HEK293T (cell line): ENCODE measurements around the gene TMEM221.

Source experiments
- CTCF ChIA-PET: fragments of 350-600 bp; formaldehyde crosslinking; extraction: SDS; loops from one replicate; lab custom pipeline; 2021; ENCODE audit warnings: antibody characterized with exemption, inconsistent platforms; lab: Yijun Ruan, JAX
- POLR2A ChIA-PET: fragments of 350-600 bp; formaldehyde crosslinking; extraction: SDS; loops from one replicate; lab custom pipeline; 2020; ENCODE audit warnings: antibody characterized with exemption, inconsistent platforms; lab: Yijun Ruan, JAX
- DNase-seq: peaks from one replicate; pipeline ENCODE4 v3.0.0; 2012; ENCODE audit warnings: mixed read lengths; ENCODE audit errors: extremely low spot score
- ARNT ChIP-seq: fragments of 450-650 bp; IDR thresholded peaks from 2 replicates; pipeline ENCODE4 v1.6.1; 2017; ENCODE audit warnings: mild to moderate bottlenecking
- BHLHE40 ChIP-seq: fragments of 450-650 bp; IDR thresholded peaks from 2 replicates; pipeline ENCODE4 v1.6.1; 2016; ENCODE audit warnings: mild to moderate bottlenecking, moderate library complexity, borderline replicate concordance
- CTBP1 ChIP-seq: fragments of 450-650 bp; IDR thresholded peaks from 2 replicates; pipeline ENCODE4 v1.6.1; 2016; ENCODE audit warnings: borderline replicate concordance
- ELF4 ChIP-seq: fragments of 450-650 bp; IDR thresholded peaks from 2 replicates; pipeline ENCODE4 v1.6.1; 2017; ENCODE audit warnings: antibody characterized with exemption
- FOXA1 ChIP-seq: fragments of 450-650 bp; IDR thresholded peaks from 2 replicates; pipeline ENCODE4 v1.6.1; 2016; ENCODE audit warnings: mild to moderate bottlenecking
- FOXK2 ChIP-seq: fragments of 450-650 bp; IDR thresholded peaks from 2 replicates; pipeline ENCODE4 v1.6.1; 2016; ENCODE audit warnings: mild to moderate bottlenecking
- FOXM1 ChIP-seq: fragments of 450-650 bp; IDR thresholded peaks from 2 replicates; pipeline ENCODE4 v1.6.1; 2017; ENCODE audit warnings: mild to moderate bottlenecking, borderline replicate concordance
- HDGF ChIP-seq: fragments of 450-650 bp; IDR thresholded peaks from 2 replicates; pipeline ENCODE4 v1.6.1; 2017; ENCODE audit warnings: antibody characterized with exemption, borderline replicate concordance
- L3MBTL2 ChIP-seq: fragments of 450-650 bp; conservative IDR thresholded peaks from 2 replicates; pipeline ENCODE4 v1.6.1; 2016; ENCODE audit warnings: mild to moderate bottlenecking
- LEF1 ChIP-seq: fragments of 450-650 bp; IDR thresholded peaks from 2 replicates; pipeline ENCODE4 v1.6.1; 2017; ENCODE audit warnings: mild to moderate bottlenecking, borderline replicate concordance
- NFRKB ChIP-seq: fragments of 450-650 bp; IDR thresholded peaks from 2 replicates; pipeline ENCODE4 v1.6.1; 2016; ENCODE audit warnings: mild to moderate bottlenecking, moderate library complexity
- PKNOX1 ChIP-seq: fragments of 450-650 bp; IDR thresholded peaks from 2 replicates; pipeline ENCODE4 v1.6.1; 2016
- SP1 ChIP-seq: fragments of 450-650 bp; IDR thresholded peaks from 2 replicates; pipeline ENCODE4 v1.6.1; 2017
- SUZ12 ChIP-seq: fragments of 450-650 bp; IDR thresholded peaks from 2 replicates; pipeline ENCODE4 v1.6.1; 2016; ENCODE audit warnings: mild to moderate bottlenecking
- TARDBP ChIP-seq: fragments of 450-650 bp; IDR thresholded peaks from 2 replicates; pipeline ENCODE4 v1.6.1; 2016
- ZNF384 ChIP-seq: fragments of 450-650 bp; IDR thresholded peaks from 2 replicates; pipeline ENCODE4 v1.6.1; 2016

TMEM221 gene

GRCh38 chr19:17406046-17406886, 42.2 kb downstream of the TMEM221 start:
- DNase-seq, result no peak
- TF ChIP-seq TARDBP (no peak), FOXK2 (no peak), CTBP1 (no peak), L3MBTL2 (no peak), FOXM1 (no peak), NFRKB (no peak), HDGF (no peak), LEF1 (no peak), SP1 (no peak), ZNF384 (no peak), FOXA1 (no peak), ARNT (no peak), BHLHE40 (no peak), ELF4 (no peak), SUZ12 (no peak), PKNOX1 (no peak)
- CTCF ChIA-PET, result interaction anchor here (0.9 kb wide), 1 partner anchor 13 kb away, joined by 4 read pairs; the partner anchor contains the start of gene MVB12A
- POLR2A ChIA-PET, result interaction anchor here (3.2 kb wide), 1 partner anchor 13 kb away, joined by 25 read pairs; the partner anchor contains the start of gene MVB12A

DNA sequence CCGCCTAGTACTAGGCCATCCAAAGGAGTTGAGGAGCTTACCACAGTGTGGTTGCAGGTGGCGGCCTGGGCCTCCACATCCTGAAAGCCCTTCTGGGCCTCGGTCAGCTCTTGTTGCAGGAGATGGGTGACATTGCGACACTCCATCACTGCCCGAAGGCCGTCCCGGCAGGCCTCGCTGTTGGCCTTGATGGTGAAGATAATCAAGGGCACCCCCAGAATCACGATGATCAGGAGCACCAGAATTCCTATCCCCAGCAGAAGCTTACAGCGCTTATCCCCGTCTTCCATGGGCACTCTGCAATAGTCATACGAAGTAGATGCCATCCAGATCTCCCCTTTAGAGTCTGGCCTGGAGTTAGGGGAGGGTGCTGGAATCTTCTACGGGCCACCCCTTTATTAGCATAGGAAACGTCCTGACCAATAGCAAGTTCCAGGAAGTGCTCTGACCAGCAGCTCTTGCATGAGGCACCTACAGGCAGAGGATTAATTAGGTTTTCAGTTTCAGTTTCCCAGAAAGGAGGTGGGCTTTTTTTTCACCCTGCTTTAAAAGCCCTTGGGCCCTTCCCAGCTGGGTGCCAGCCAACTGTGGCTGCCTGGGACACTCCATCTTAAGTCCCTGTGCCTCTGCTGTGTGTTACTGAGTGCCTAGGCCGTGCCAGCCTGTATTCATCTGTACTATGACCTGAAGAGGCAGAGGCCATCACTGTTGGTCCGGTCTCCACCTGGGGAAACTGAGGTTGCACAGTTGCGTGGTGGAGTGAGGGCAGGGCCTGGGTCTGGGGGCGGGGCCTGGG, 43.0 kb downstream of the TMEM221 start, which contains the start of gene BST2:
TSS of gene BST2 (minus strand) at position 381 of the 796 bp plus-strand sequence. CDS start at position 326, 55 bp downstream.
- POLR2A ChIA-PET, result interaction anchor here (0.6 to 3.2 kb wide), 2 partner anchors 14 to 21 kb away, joined by 3 to 25 read pairs; partner anchors contain the start of gene MVB12A
- CTCF ChIA-PET, result interaction anchor here (0.9 kb wide), 2 partner anchors 14 to 60 kb away, joined by 4 read pairs; partner anchors contain the start of gene MVB12A
- peak; percentile 6 for DNase-seq
- TF ChIP-seq L3MBTL2, result no peak
- no peak for TF ChIP-seq FOXK2
- no peak for TF ChIP-seq SP1
- TF ChIP-seq LEF1, result no peak
- TF ChIP-seq CTBP1, result no peak
- no peak for TF ChIP-seq ARNT
- TF ChIP-seq NFRKB, result no peak

- CTCF ChIA-PET, result interaction anchor here (0.9 kb wide), 2 partner anchors 15 to 61 kb away, joined by 4 read pairs; partner anchors contain the start of gene MVB12A
- TF ChIP-seq LEF1, result no peak
- no peak for TF ChIP-seq TARDBP
- TF ChIP-seq HDGF, result no peak
- TF ChIP-seq NFRKB, result no peak
- TF ChIP-seq ARNT, result no peak
- POLR2A ChIA-PET, result interaction anchor here (0.6 to 3.2 kb wide), 2 partner anchors 15 to 22 kb away, joined by 3 to 25 read pairs; partner anchors contain the start of gene MVB12A
- no peak for DNase-seq
These were observed 43.7 kb downstream of the TMEM221 start for GRCh38 chr19:17404621-17405249.

GRCh38 chr19:17404015-17404414, 44.5 kb downstream of the TMEM221 start:
- ChIA-PET CTCF (interaction anchor here (0.6 kb wide), 1 partner anchor 47 kb away, joined by 4 read pairs; no protein-coding TSS in a partner anchor), POLR2A (interaction anchor here (1.1 to 2.0 kb wide), 3 partner anchors 9 to 15 kb away, joined by 3 to 13 read pairs (median 11); partner anchors contain the start of gene MVB12A)
- DNase-seq, result peak; percentile 3
- TF ChIP-seq HDGF, result no peak

- ChIA-PET POLR2A (interaction anchor here (1.1 to 2.0 kb wide), 3 partner anchors 10 to 16 kb away, joined by 3 to 13 read pairs (median 11); partner anchors contain the start of gene MVB12A), CTCF (interaction anchor here (0.6 to 1.1 kb wide), 3 partner anchors 9 to 47 kb away, joined by 3 to 4 read pairs (median 3); no protein-coding TSS in a partner anchor)
- DNase-seq, result peak; percentile 94
- no peak for TF ChIP-seq SP1
- TF ChIP-seq FOXM1, result no peak
- TF ChIP-seq FOXA1, result no peak
- TF ChIP-seq NFRKB, result no peak
- no peak for TF ChIP-seq CTBP1
These were observed 45.2 kb downstream of the TMEM221 start for GRCh38 chr19:17402982-17403855.

- DNase-seq, result no peak
- ChIA-PET CTCF (no interaction called here), POLR2A (no interaction called here)
- TF ChIP-seq LEF1, result no peak
- no peak for TF ChIP-seq ZNF384
- TF ChIP-seq ARNT, result no peak
- TF ChIP-seq FOXM1, result no peak
- TF ChIP-seq TARDBP, result no peak
- TF ChIP-seq PKNOX1, result no peak
- TF ChIP-seq BHLHE40, result no peak
- no peak for TF ChIP-seq CTBP1
- TF ChIP-seq FOXK2, result no peak
- TF ChIP-seq L3MBTL2, result no peak
- TF ChIP-seq HDGF, result no peak
- no peak for TF ChIP-seq ELF4
- no peak for TF ChIP-seq NFRKB
- TF ChIP-seq FOXA1, result no peak
- TF ChIP-seq SP1, result no peak
- TF ChIP-seq SUZ12, result no peak
These were observed 46.8 kb downstream of the TMEM221 start for GRCh38 chr19:17401628-17402027.
